HepG2 (cell line): Measurements from ENCODE around the gene SPHK1. TPM values are rescaled to one million over a fixed set of nuclear protein-coding genes. Genes with fewer than 3 reads are reported as not detected.

Experiments used
- DNMT3B ChIP-seq: conservative IDR thresholded peaks from 2 replicates; pipeline ENCODE4 v1.6.1; 2016; ENCODE audit warnings: missing biosample characterization, control low read depth
- HOXD1 ChIP-seq: sonication (generic); formaldehyde crosslinking; IDR thresholded peaks from 2 replicates; pipeline ENCODE4 v1.5.0; 2020; ENCODE audit warnings: missing genetic modification reagents
- KDM6A ChIP-seq: IDR thresholded peaks from 2 replicates; pipeline ENCODE4 v1.6.1; 2016; ENCODE audit warnings: low read depth
- MED13 ChIP-seq: sonication (generic); formaldehyde crosslinking; IDR thresholded peaks from 2 replicates; pipeline ENCODE4 v1.5.0; 2020; ENCODE audit warnings: missing genetic modification reagents
- MZF1 ChIP-seq: sonication (generic); formaldehyde crosslinking; IDR thresholded peaks from 2 replicates; pipeline ENCODE4 v1.8.1; 2023; ENCODE audit warnings: mild to moderate bottlenecking, missing genetic modification reagents, borderline replicate concordance
- RFXANK ChIP-seq: IDR thresholded peaks from 2 replicates; pipeline ENCODE4 v1.6.1; 2016
- SALL2 ChIP-seq: sonication (generic); formaldehyde crosslinking; IDR thresholded peaks from 2 replicates; pipeline ENCODE4 v1.8.1; 2023; ENCODE audit warnings: mild to moderate bottlenecking, missing genetic modification reagents, inconsistent platforms
- TCF7 ChIP-seq: sonication (generic); IDR thresholded peaks from 2 replicates; pipeline ENCODE4 v1.6.1; 2016; ENCODE audit warnings: antibody characterized with exemption, low read depth
- TSC22D2 ChIP-seq: sonication (generic); formaldehyde crosslinking; IDR thresholded peaks from 2 replicates; pipeline ENCODE4 v1.5.1; 2020; ENCODE audit warnings: missing genetic modification reagents, mild to moderate bottlenecking, borderline replicate concordance
- ZNF430 ChIP-seq: sonication (generic); formaldehyde crosslinking; IDR thresholded peaks from 2 replicates; pipeline ENCODE4 v1.9.0; 2021; ENCODE audit warnings: mild to moderate bottlenecking, missing genetic modification reagents
- ZNF446 ChIP-seq: sonication (generic); formaldehyde crosslinking; IDR thresholded peaks from 2 replicates; pipeline ENCODE4 v1.5.0; 2020; ENCODE audit warnings: mild to moderate bottlenecking, missing genetic modification reagents
- ZNF556 ChIP-seq: sonication (generic); formaldehyde crosslinking; IDR thresholded peaks from 2 replicates; pipeline ENCODE4 v1.4.0; 2020; ENCODE audit warnings: mild to moderate bottlenecking, missing genetic modification reagents, borderline replicate concordance
- ZNF737 ChIP-seq: sonication (generic); formaldehyde crosslinking; IDR thresholded peaks from 2 replicates; pipeline ENCODE4 v1.5.0; 2020; ENCODE audit warnings: missing genetic modification reagents, mild to moderate bottlenecking, borderline replicate concordance
- ZNF766 ChIP-seq: sonication (generic); formaldehyde crosslinking; IDR thresholded peaks from 2 replicates; pipeline ENCODE4 v1.5.0; 2020; ENCODE audit warnings: missing genetic modification reagents, borderline replicate concordance
- polyA plus RNA-seq, 8 experiments: library from polyadenylated mRNA; depleted of rRNA in 3 of 8; stranded (reverse) in 7 of 8; unstranded in 1 of 8; fragments of >200 nt; fragmentation: Illumina TruSeq in 4 of 8; extraction: Trizol in 4 of 8; gene quantifications; 2 replicates each; pipeline versions ENCODE4 v1.2.1 to v1.2.3, GENCODE V29; 2011 to 2016; ENCODE audit warnings: low read depth in 4 of 8, missing spikeins in 1 of 8, mixed read lengths in 1 of 8; ENCODE audit not compliant: insufficient read depth in 1 of 8
- total RNA-seq, 5 experiments: library from RNA; depleted of rRNA; stranded (reverse); fragments of >200 nt; fragmentation: Illumina TruSeq; extraction: Trizol; gene quantifications; 2 replicates each; pipeline ENCODE4 v1.2.3, GENCODE V29; 2016; ENCODE audit warnings: low read depth in 1 of 5
- TF ChIP-seq, protein P1 (sequence below): sonication (generic); formaldehyde crosslinking; IDR thresholded peaks from 2 replicates; pipeline ENCODE4 v1.4.0; 2020; ENCODE audit warnings: missing genetic modification reagents, borderline replicate concordance
- TF ChIP-seq, protein P2 (sequence below): sonication (generic); formaldehyde crosslinking; IDR thresholded peaks from 2 replicates; pipeline ENCODE4 v1.4.0; 2020; ENCODE audit warnings: missing genetic modification reagents
- TF ChIP-seq, protein P3 (sequence below): sonication (generic); formaldehyde crosslinking; IDR thresholded peaks from 2 replicates; pipeline ENCODE4 v1.8.0; 2022; ENCODE audit warnings: low read depth, missing genetic modification reagents
- TF ChIP-seq, protein P4 (sequence below): IDR thresholded peaks from 2 replicates; pipeline ENCODE4 v1.6.1; 2018; ENCODE audit warnings: missing genetic modification reagents
- TF ChIP-seq, protein P5 (sequence below): sonication (generic); formaldehyde crosslinking; IDR thresholded peaks from 2 replicates; pipeline ENCODE4 v1.4.0; 2020; ENCODE audit warnings: missing genetic modification reagents, mild to moderate bottlenecking, borderline replicate concordance
- TF ChIP-seq, protein P6 (sequence below): sonication (generic); formaldehyde crosslinking; conservative IDR thresholded peaks from 2 replicates; pipeline ENCODE4 v1.4.0; 2020; ENCODE audit warnings: missing genetic modification reagents

Gene SPHK1
- total and polyA plus RNA-seq, 2 of the 13 experiments (the other 11 are each of a cell fraction or from before 2014, with no cell fraction given), result 129 to 160 TPM

DNA sequence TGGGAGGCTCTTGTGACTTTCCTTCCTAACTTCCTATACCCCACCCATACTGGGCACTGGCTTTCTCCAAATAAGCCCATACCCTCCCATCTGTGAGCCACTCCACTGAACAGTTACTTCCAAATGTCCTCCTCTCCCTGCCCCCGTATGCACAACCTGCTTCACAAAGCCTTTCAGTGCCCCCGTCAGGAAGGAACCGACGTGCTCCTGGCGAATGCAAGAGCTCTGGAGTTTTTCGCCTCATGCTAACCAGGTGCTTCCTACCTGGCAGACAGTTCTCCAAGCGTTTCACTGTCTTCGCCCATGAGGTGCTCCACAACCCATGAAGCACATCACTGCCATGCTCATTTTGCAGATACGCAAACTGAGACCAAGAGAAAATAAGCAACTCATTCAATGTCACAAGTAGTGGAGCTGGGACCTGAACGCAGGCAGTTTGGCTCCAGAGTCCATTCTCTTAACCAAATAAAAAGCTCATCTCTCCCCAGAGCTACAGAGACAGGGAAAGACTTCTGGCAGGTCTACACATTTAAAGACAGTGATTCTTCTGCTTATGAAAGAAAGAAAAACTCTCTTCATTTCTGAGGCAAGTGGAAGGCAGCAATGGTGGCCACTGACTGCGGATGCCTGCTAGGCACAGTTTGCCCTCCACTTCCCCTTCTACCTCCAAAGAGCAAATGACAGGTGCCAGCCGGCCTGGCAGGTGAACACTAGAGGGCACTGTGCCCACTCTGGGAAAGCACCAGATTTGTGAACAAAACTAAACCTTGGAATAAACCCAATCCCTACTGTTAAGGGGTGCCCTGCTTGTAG, 23.8 kb downstream of the SPHK1 start (continued):
- TF ChIP-seq MZF1 (CRISPR knock-in tag) (no peak), TSC22D2 (CRISPR knock-in tag) (no peak), ZNF430 (CRISPR knock-in tag) (no peak), DNMT3B (CRISPR knock-in tag) (no peak), MED13 (CRISPR knock-in tag) (no peak), ZNF556 (no peak), ZNF766 (CRISPR knock-in tag) (no peak), SALL2 (CRISPR knock-in tag) (no peak), HOXD1 (CRISPR knock-in tag) (no peak), ZNF446 (CRISPR knock-in tag) (no peak), RFXANK (CRISPR knock-in tag) (no peak), ZNF737 (CRISPR knock-in tag) (no peak), TCF7 (no peak), KDM6A (no peak)
- TF ChIP-seq, protein P1, sequence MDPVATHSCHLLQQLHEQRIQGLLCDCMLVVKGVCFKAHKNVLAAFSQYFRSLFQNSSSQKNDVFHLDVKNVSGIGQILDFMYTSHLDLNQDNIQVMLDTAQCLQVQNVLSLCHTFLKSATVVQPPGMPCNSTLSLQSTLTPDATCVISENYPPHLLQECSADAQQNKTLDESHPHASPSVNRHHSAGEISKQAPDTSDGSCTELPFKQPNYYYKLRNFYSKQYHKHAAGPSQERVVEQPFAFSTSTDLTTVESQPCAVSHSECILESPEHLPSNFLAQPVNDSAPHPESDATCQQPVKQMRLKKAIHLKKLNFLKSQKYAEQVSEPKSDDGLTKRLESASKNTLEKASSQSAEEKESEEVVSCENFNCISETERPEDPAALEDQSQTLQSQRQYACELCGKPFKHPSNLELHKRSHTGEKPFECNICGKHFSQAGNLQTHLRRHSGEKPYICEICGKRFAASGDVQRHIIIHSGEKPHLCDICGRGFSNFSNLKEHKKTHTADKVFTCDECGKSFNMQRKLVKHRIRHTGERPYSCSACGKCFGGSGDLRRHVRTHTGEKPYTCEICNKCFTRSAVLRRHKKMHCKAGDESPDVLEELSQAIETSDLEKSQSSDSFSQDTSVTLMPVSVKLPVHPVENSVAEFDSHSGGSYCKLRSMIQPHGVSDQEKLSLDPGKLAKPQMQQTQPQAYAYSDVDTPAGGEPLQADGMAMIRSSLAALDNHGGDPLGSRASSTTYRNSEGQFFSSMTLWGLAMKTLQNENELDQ, result no peak
- TF ChIP-seq, protein P2, sequence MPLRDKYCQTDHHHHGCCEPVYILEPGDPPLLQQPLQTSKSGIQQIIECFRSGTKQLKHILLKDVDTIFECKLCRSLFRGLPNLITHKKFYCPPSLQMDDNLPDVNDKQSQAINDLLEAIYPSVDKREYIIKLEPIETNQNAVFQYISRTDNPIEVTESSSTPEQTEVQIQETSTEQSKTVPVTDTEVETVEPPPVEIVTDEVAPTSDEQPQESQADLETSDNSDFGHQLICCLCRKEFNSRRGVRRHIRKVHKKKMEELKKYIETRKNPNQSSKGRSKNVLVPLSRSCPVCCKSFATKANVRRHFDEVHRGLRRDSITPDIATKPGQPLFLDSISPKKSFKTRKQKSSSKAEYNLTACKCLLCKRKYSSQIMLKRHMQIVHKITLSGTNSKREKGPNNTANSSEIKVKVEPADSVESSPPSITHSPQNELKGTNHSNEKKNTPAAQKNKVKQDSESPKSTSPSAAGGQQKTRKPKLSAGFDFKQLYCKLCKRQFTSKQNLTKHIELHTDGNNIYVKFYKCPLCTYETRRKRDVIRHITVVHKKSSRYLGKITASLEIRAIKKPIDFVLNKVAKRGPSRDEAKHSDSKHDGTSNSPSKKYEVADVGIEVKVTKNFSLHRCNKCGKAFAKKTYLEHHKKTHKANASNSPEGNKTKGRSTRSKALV (CRISPR knock-in tag), result no peak
- TF ChIP-seq, protein P3, sequence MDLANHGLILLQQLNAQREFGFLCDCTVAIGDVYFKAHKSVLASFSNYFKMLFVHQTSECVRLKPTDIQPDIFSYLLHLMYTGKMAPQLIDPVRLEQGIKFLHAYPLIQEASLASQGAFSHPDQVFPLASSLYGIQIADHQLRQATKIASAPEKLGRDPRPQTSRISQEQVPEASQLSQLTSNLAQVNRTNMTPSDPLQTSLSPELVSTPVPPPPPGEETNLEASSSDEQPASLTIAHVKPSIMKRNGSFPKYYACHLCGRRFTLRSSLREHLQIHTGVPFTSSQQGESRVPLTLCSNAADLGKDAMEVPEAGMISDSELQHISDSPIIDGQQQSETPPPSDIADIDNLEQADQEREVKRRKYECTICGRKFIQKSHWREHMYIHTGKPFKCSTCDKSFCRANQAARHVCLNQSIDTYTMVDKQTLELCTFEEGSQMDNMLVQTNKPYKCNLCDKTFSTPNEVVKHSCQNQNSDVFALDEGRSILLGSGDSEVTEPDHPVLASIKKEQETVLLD (CRISPR knock-in tag), result no peak
- TF ChIP-seq, protein P4, sequence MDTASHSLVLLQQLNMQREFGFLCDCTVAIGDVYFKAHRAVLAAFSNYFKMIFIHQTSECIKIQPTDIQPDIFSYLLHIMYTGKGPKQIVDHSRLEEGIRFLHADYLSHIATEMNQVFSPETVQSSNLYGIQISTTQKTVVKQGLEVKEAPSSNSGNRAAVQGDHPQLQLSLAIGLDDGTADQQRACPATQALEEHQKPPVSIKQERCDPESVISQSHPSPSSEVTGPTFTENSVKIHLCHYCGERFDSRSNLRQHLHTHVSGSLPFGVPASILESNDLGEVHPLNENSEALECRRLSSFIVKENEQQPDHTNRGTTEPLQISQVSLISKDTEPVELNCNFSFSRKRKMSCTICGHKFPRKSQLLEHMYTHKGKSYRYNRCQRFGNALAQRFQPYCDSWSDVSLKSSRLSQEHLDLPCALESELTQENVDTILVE (CRISPR knock-in tag), result 0 out of 2 replicates have a peak, but pooled peaks have one; percentile 25
- TF ChIP-seq, protein P5, sequence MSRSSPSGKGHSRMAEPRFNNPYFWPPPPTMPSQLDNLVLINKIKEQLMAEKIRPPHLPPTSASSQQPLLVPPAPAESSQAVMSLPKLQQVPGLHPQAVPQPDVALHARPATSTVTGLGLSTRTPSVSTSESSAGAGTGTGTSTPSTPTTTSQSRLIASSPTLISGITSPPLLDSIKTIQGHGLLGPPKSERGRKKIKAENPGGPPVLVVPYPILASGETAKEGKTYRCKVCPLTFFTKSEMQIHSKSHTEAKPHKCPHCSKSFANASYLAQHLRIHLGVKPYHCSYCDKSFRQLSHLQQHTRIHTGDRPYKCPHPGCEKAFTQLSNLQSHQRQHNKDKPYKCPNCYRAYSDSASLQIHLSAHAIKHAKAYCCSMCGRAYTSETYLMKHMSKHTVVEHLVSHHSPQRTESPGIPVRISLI (CRISPR knock-in tag), result peak; percentile 41; the same call in 1 of the 2 replicates
- TF ChIP-seq, protein P6, sequence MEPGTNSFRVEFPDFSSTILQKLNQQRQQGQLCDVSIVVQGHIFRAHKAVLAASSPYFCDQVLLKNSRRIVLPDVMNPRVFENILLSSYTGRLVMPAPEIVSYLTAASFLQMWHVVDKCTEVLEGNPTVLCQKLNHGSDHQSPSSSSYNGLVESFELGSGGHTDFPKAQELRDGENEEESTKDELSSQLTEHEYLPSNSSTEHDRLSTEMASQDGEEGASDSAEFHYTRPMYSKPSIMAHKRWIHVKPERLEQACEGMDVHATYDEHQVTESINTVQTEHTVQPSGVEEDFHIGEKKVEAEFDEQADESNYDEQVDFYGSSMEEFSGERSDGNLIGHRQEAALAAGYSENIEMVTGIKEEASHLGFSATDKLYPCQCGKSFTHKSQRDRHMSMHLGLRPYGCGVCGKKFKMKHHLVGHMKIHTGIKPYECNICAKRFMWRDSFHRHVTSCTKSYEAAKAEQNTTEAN (CRISPR knock-in tag), result no peak
